ENCODE data around the gene CCL5. TPM values are rescaled to one million over a fixed set of nuclear protein-coding genes. Genes with fewer than 3 reads are reported as not detected.

CCL5 gene
- 1 to 10 TPM in 2 of 3 donors, under 1 TPM in 1; 0.74 to 7.4 (median 6.7) TPM for polyA plus RNA-seq

- 55 to 76% (median 60%) methylated on average over 11 of the region's 11 CpGs for WGBS, 3 donors
- no peak within 1 kb of the TSS for H3K27ac ChIP-seq (ENCODE audit: low read depth, low read length)
Observed at GRCh38 chr17:35879773-35880654, at the start of gene CCL5. Gene CCL5 (minus strand): TSS chr17:35880360.

- H3K27ac ChIP-seq (ENCODE audit: low read depth, low read length) = no peak overlapping the region
Observed at GRCh38 chr17:35927714-35928113, 47.6 kb upstream of the CCL5 start.

GRCh38 chr17:35923609-35924114 is 43.5 kb upstream of the CCL5 start:
- no peak overlapping the region for H3K27ac ChIP-seq (ENCODE audit: low read depth, low read length)
- 94 to 100% (median 97%) methylated on average over 6 of the region's 6 CpGs for WGBS, 3 donors

GRCh38 chr17:35920229-35920628 is 40.1 kb upstream of the CCL5 start:
- 94 to 98% (median 96%) methylated on average over 1 of the region's 1 CpG for WGBS, 3 donors
- no peak overlapping the region for H3K27ac ChIP-seq (ENCODE audit: low read depth, low read length)

GRCh38 chr17:35918665-35919064 is 38.5 kb upstream of the CCL5 start:
- 40 to 80% (median 48%) methylated on average over 3 of the region's 3 CpGs for WGBS, 3 donors
- H3K27ac ChIP-seq (ENCODE audit: low read depth, low read length) = no peak overlapping the region

- no peak overlapping the region for H3K27ac ChIP-seq (ENCODE audit: low read depth, low read length)
- 94 to 97% (median 95%) methylated on average over 29 of the region's 29 CpGs for WGBS, 3 donors
Observed at GRCh38 chr17:35917519-35918213, 37.5 kb upstream of the CCL5 start.

- WGBS, 3 donors = 74 to 89% (median 83%) methylated on average over 3 of the region's 3 CpGs
- no peak overlapping the region for H3K27ac ChIP-seq (ENCODE audit: low read depth, low read length)
Observed at GRCh38 chr17:35915153-35915964, 35.2 kb upstream of the CCL5 start.

- 91 to 94% (median 94%) methylated on average over 1 of the region's 1 CpG for WGBS, 3 donors
- no peak overlapping the region for H3K27ac ChIP-seq (ENCODE audit: low read depth, low read length)
Observed at GRCh38 chr17:35914354-35914753, 34.2 kb upstream of the CCL5 start.

- WGBS, 3 donors = 81 to 88% (median 82%) methylated on average over 4 of the region's 4 CpGs
- no peak overlapping the region for H3K27ac ChIP-seq (ENCODE audit: low read depth, low read length)
Observed at GRCh38 chr17:35913609-35914008, 33.4 kb upstream of the CCL5 start.

GRCh38 chr17:35912942-35913341 is 32.8 kb upstream of the CCL5 start:
- no peak overlapping the region for H3K27ac ChIP-seq (ENCODE audit: low read depth, low read length)
- 76 to 93% (median 89%) methylated on average over 2 of the region's 2 CpGs for WGBS, 3 donors

GRCh38 chr17:35912339-35912912 is 32.3 kb upstream of the CCL5 start:
- WGBS, 3 donors = 94 to 99% (median 97%) methylated on average over 3 of the region's 3 CpGs

GRCh38 chr17:35909408-35909807 is 29.2 kb upstream of the CCL5 start:
- WGBS, 3 donors = 71 to 87% (median 84%) methylated on average over 3 of the region's 3 CpGs

More at GRCh38 chr17:35912339-35912912, 32.3 kb upstream of the CCL5 start:
- H3K27ac ChIP-seq (ENCODE audit: low read depth, low read length) = no peak overlapping the region

GRCh38 chr17:35907691-35908090 is 27.5 kb upstream of the CCL5 start:
- 61 to 72% (median 70%) methylated on average over 5 of the region's 5 CpGs for WGBS, 3 donors
- H3K27ac ChIP-seq (ENCODE audit: low read depth, low read length) = no peak overlapping the region

More at GRCh38 chr17:35909408-35909807, 29.2 kb upstream of the CCL5 start:
- H3K27ac ChIP-seq (ENCODE audit: low read depth, low read length) = no peak overlapping the region

- 53 to 76% (median 70%) methylated on average over 3 of the region's 3 CpGs for WGBS, 3 donors
- no peak overlapping the region for H3K27ac ChIP-seq (ENCODE audit: low read depth, low read length)
Observed at GRCh38 chr17:35906926-35907637, 26.9 kb upstream of the CCL5 start.

GRCh38 chr17:35906191-35906925 is 26.2 kb upstream of the CCL5 start:
- WGBS, 3 donors = 82 to 92% (median 90%) methylated on average over 5 of the region's 5 CpGs
- no peak overlapping the region for H3K27ac ChIP-seq (ENCODE audit: low read depth, low read length)

GRCh38 chr17:35903451-35903850 is 23.3 kb upstream of the CCL5 start:
- 76 to 95% (median 81%) methylated on average over 5 of the region's 5 CpGs for WGBS, 3 donors
- no peak overlapping the region for H3K27ac ChIP-seq (ENCODE audit: low read depth, low read length)

GRCh38 chr17:35901631-35902175 is 21.5 kb upstream of the CCL5 start:
- WGBS, 3 donors = 82 to 88% (median 85%) methylated on average over 9 of the region's 9 CpGs
- H3K27ac ChIP-seq (ENCODE audit: low read depth, low read length) = no peak overlapping the region

Data from adipose tissue (tissue), 3 donors.